Ovary (tissue), 3 donors: ENCODE measurements around the gene ATP2C1.

Experiments used
- EP300 ChIP-seq: sonication (generic); formaldehyde crosslinking; IDR thresholded peaks from one replicate; pipeline ENCODE4 v1.6.1; 2017; ENCODE audit warnings: antibody characterized with exemption
- POLR2A ChIP-seq: fragments of 450-650 bp; IDR thresholded peaks from one replicate; pipeline ENCODE4 v1.6.1; 2017; ENCODE audit warnings: antibody characterized with exemption, mild to moderate bottlenecking, moderate library complexity
- TF ChIP-seq, protein P1 (sequence below), 3 donors: fragments of 450-650 bp in 2 of 3; fragments of 200-600 bp in 1 of 3; IDR thresholded peaks; one replicate each; pipeline versions ENCODE4 v1.5.1 to v1.8.0; 2016 to 2022; ENCODE audit warnings: antibody characterized with exemption in 3 of 3, mild to moderate bottlenecking in 1 of 3
- donor health status: DM: no; HTN: no; CAD: no.

DNA sequence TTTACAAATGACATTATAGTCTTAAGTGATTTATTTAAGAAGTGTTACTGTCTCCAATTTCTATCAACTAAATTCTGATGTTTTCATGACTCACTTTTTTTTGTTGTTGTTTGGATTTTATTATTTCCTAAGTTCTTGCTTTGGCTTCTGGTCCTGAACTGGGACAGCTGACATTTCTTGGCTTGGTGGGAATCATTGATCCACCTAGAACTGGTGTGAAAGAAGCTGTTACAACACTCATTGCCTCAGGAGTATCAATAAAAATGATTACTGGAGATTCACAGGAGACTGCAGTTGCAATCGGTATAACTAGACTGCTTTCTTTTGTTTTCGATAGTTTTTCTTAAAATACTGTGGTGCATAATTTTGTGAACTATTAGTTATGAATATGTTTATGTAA, 85.2 kb downstream of the ATP2C1 start:
- TF ChIP-seq POLR2A (no peak), EP300 (no peak)
- TF ChIP-seq, protein P1, sequence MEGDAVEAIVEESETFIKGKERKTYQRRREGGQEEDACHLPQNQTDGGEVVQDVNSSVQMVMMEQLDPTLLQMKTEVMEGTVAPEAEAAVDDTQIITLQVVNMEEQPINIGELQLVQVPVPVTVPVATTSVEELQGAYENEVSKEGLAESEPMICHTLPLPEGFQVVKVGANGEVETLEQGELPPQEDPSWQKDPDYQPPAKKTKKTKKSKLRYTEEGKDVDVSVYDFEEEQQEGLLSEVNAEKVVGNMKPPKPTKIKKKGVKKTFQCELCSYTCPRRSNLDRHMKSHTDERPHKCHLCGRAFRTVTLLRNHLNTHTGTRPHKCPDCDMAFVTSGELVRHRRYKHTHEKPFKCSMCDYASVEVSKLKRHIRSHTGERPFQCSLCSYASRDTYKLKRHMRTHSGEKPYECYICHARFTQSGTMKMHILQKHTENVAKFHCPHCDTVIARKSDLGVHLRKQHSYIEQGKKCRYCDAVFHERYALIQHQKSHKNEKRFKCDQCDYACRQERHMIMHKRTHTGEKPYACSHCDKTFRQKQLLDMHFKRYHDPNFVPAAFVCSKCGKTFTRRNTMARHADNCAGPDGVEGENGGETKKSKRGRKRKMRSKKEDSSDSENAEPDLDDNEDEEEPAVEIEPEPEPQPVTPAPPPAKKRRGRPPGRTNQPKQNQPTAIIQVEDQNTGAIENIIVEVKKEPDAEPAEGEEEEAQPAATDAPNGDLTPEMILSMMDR (IDR thresholded peaks at IDR 0.05) = no peak
